HepG2 (cell line): Measurements from ENCODE around the gene TELO2.

Experiments
- CTCF ChIP-seq: sonication (generic); formaldehyde crosslinking; IDR thresholded peaks from 2 replicates; pipeline ENCODE4 v1.5.0; 2020; ENCODE audit warnings: mild to moderate bottlenecking, missing genetic modification reagents, moderate library complexity
- JUN ChIP-seq: sonication (generic); formaldehyde crosslinking; IDR thresholded peaks from 2 replicates; pipeline ENCODE4 v1.4.0; 2020; ENCODE audit warnings: mild to moderate bottlenecking, missing genetic modification reagents
- TP53 ChIP-seq: sonication (generic); formaldehyde crosslinking; conservative IDR thresholded peaks from 2 replicates; pipeline ENCODE4 v1.4.0; 2020; ENCODE audit warnings: missing genetic modification reagents
- ZBTB7A ChIP-seq: sonication (generic); formaldehyde crosslinking; IDR thresholded peaks from 2 replicates; pipeline ENCODE4 v1.8.0; 2022; ENCODE audit warnings: mild to moderate bottlenecking, missing genetic modification reagents

- no peak for TF ChIP-seq JUN (CRISPR knock-in tag)
- no peak for TF ChIP-seq CTCF (CRISPR knock-in tag)
- TF ChIP-seq ZBTB7A = no peak
- TF ChIP-seq TP53 (CRISPR knock-in tag) = no peak
Observed at GRCh38 chr16:1530883-1531637, 37.9 kb downstream of the TELO2 start.
